C1 segment of cervical spinal cord (tissue), 14 donors: ENCODE data around the gene NUCB1.
A peak's percentile ranks its signal among the peaks of the same experiment; 100 is the strongest.
"Not testable (repeated sequence)": the region's sequence is repeated elsewhere in the genome, so short reads cannot be mapped to it uniquely, and the experiment has no call there.

Experiments
- DNase-seq, 14 donors: peaks; one replicate each; lab custom pipeline; 2025; lab: John Stamatoyannopoulos, UW

Gene NUCB1

DNA sequence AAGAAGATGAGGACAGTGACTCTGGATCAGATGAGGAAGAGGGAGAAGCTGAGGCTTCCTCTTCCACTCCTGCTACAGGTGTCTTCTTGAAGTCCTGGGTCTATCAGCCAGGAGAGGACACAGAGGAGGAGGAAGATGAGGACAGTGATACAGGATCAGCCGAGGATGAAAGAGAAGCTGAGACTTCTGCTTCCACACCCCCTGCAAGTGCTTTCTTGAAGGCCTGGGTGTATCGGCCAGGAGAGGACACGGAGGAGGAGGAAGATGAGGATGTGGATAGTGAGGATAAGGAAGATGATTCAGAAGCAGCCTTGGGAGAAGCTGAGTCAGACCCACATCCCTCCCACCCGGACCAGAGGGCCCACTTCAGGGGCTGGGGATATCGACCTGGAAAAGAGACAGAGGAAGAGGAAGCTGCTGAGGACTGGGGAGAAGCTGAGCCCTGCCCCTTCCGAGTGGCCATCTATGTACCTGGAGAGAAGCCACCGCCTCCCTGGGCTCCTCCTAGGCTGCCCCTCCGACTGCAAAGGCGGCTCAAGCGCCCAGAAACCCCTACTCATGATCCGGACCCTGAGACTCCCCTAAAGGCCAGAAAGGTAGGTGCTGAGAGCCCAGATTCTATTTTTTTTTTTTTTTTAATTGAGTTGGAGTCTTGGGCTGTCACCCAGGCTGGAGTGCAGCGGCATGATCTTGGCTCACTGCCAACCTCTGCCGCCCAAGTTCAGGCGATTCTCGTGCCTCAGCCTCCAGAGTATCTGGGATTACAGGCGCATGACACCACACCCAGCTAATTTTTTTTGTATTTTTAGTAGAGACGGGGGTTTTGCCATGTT, 25.6 kb upstream of the NUCB1 start:
- peak in 3 of 14 donors; percentile 20 to 44 (median 34) for DNase-seq

DNA sequence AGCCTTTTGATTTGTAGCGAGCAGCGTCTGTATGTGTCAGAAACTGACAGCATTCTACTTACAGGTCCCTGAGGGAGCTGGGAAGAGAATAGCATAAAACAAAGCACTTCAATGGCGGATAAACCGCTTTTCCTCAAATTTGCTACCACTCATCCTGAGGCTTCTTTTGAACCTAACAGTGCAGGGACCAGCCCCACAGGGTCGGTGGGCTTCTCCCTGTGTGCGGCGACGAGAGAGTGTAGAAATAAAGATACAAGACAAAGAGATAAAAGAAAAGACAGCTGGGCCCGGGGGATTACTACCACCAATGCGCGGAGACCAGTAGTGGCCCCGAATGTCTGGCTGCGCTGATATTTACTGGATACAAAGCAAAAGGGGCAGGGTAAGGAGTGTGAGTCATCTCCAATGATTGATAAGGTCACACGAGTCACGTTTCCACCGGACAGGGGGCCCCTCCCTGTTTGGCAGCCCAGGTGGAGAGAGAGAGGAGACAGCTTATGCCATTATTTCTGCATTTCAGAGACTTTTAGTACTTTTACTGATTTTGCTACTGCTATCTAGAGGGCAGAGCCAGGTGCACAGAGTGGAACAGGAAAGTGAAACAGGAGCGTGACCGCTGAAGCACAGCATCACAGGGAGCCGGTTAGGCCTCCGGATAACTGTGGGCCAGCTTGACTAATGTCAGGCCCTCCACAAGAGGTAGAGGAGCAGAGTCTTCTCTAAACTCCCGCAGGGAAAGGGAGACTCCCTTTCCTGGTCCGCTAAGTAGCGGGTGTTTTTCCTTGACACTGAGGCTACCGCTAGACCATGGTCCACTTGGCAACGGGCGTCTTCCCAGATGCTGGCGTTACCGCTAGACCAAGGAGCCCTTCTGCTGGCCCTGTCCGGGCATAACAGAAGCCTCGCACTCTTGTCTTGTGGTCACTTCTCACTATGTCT, 23.8 kb upstream of the NUCB1 start:
- DNase-seq: not testable (repeated sequence)

DNA sequence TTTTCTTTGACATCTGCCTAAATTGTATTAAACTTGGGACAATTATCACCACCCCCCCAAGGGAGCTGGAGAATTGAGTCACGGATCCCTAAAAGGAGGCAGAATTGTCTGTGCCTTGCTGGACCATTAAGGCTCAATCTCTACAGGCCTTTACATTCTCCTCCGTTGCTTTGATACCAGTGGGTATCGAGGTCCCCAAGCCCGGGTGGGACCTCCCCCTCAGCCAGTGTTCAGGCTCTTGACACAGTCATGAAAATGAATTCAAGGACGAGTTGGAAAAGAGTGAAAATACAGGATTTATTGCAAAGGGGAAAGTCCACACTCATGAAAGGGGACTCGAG, 22.3 kb upstream of the NUCB1 start:
- DNase-seq: no peak

DNA sequence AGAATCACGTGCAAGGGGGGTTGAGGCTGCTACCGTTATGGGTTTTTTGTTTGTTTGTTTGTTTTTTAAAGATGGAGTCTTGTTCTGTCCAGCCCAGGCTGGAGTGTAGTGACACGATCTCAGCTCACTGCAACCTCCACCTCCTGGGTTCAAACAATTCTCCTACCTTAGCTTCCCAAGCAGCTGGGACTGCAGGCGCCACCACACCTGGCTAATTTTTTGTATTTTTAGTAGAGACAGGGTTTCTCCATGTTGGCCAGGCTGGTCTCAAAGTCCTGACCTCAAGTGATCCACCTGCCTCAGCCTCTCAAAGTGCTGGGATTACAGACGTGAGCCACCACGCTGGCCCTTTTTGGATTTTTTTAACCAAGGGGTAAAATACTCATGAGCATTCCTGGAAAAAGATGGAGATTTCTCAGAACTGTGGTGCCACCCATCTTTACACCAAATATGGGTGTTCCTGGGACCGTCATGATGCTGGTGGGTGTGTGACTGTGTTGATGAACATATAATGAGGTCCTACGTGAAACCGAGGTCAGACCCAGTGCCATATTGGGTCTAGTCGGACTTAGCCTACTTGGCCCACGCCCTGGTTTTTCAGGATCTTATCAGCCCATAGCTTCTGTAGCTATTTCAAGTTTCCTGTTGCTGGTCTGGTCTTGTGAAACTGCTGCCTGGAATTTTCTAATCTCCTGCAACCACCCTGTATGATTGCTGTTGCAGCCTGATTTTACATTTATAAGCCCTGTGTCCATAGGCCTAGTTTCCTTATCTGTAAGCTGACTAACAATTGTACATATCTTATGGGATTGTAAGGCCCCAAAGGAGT, 21.7 kb upstream of the NUCB1 start:
- no peak for DNase-seq

DNA sequence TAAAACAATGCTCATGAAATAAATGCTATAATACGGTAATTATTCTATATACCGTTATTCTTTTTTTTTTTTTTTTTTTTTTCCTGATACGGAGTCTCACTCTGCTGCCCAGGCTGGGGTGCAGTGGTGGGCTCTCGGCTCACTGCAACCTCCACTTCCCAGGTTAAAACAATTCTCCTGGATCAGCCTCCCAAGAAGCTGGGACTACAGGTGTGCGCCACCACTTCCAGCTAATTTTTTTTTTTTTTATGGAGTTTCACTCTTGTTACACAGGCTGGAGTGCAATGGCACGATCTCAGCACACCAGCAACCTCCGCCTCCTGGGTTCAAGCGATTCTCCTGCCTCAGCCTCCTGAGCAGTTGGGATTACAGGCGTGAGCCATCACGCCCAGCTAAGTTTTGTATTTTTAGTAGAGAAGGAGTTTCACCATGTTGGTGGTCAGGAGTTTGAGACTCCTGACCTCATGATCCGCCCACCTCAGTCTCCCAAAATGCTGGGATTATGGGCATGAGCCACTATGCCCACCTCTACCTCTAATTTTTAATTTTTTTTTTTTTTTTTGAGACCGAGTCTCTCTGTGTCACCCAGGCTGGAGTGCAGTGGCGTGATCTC, 21.0 kb upstream of the NUCB1 start:
- no peak for DNase-seq

DNA sequence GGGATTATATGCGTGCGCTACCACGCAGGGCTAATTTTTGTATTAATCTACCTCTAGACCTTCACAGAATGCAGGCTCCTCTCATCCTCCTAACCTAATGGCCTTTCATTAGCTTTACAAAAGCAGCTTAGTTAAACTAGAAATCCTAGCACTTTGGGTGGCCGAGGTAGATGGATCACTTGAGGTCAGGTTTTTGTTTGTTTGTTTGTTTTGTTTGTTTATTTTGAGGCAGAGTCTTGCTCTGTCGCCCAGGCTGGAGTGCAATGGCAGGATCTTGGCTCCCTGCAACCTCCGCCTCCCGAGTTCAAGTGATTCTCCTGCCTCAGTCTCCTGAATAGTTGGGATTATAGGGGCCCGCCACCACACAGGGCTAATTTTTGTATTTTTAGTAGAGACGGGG, 20.4 kb upstream of the NUCB1 start:
- not testable (repeated sequence) for DNase-seq

DNA sequence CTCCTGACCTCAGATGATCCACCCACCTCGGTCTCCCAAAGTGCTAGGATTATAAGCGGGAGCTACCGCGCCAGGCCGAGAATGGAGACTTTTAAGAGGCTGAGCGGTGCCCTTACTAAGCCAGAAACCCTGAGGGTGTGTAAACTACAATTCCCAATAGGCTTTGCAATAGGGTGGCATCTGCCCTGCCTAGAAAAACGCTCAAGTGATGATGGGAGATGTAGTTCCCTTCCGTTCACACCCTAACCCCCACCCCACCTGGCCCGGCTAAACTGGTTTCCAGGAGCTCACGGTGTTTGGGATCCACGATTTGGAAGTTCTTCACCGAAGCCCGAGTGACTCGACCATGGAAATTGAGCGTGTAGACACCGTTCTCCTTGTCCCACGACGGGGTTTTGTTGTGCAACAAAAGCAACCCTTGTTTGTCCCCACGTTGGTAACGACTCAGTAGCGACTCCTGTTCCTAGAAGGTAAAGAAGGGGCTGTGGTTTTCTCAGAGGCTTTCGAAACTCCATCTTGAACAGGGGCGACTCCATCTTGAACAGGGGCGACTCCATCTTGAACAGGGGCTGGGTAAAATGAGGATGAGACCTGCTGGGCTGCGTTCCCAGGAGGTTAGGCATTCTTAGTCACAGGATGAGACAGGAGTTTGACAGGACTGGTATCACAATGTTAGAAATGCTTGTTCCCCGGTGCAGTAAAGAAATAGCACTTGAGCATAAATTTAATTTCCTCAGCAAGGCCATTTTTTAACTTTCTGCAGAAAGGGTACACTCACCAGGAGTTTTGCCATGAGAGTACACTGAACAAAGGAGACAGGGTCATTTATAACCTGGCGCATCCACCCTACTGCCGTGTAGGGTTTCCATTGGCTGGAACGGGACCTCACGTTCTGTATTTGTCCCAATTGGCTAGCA, 18.1 kb upstream of the NUCB1 start:
- DNase-seq: peak in 1 of 14 donors; percentile 21

DNA sequence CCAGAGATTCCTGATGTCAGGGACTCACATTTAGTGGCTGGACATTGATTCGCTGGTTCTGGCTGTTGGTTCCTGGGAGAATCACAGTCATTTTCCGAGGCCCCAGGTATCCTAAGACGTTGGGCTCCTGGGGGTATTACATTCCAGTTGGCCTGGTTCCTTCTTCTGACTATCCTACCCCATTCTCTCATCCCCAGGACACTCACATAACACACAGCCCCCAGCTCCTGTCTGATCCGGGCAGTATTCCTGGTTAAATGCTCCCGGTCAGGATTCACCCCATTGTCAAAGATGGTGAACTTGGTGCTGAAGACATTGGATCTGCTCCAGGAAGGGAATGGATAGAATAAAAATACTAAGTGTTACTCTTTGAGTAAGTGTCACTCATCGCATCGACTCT, 16.4 kb upstream of the NUCB1 start:
- no peak for DNase-seq

DNA sequence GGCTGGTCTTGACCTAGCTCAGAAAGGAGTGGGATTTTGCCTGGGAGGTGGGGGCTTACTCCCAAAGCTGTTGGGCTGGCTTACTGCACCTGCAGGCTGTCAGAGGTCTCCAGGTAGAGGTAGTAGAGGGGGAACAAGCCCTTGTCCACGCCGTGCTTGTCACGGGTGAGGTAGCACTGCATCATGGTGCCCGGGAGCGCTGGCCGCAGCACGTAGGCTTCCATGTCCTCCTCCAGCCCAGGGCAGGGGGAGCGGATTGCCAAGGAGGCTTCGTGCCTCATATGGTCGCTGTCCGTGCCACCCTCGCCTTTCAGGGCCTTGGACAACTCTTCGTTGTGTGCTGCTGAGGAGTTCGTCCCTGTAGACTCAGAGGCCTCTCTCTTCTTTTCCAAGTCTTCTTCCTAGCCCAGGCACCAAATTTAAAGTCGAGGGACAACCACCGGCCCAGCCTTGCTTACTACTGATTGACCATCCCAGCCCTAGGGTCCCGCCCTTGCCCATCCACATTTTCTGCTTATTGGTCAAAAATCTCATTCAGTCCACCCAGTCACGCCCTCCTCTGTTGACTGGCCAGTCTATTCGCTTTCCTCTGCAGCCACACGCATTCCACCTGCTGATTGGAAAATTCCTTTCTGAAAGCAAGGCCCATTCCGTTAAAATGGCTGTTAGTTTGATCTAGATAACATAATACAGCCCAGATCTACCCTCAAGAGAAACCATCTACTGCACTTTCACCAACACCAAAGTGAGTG, 12.1 kb upstream of the NUCB1 start:
- DNase-seq: no peak

DNA sequence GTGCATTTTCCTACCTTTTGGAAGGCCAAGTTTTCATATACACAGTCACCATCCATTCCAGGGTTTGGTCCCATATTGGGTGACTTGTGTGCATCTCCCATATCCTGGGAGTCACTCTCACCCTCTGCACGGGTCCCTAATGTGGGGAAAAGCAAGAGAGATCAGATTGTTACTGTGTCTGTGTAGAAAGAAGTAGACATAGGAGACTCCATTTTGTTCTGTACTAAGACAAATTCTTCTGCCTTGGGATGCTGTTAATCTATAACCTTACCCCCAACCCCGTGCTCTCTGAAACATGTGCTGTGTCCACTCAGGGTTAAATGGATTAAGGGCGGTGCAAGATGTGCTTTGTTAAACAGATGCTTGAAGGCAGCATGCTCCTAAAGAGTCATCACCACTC, 10.6 kb upstream of the NUCB1 start:
- DNase-seq: not testable (repeated sequence)

DNA sequence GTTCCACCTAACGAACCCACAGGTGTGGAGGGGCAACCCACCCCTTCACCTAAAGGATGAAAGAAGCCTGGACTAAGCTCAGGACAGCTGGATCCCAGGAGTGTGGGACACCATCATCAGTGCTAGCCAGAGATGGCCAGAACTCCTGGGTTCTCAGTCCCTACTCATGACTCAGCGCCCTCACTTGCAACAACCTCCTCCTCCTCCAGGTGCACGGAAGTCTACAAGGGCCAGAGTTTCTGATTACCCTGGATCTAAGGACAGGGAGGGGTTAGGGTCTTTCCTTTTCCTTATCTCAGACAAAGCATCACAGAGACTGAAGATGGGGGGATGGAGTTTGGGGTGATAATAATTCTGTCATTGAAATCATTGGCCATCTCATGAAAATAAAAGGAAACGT, 9.6 kb upstream of the NUCB1 start:
- no peak for DNase-seq

DNA sequence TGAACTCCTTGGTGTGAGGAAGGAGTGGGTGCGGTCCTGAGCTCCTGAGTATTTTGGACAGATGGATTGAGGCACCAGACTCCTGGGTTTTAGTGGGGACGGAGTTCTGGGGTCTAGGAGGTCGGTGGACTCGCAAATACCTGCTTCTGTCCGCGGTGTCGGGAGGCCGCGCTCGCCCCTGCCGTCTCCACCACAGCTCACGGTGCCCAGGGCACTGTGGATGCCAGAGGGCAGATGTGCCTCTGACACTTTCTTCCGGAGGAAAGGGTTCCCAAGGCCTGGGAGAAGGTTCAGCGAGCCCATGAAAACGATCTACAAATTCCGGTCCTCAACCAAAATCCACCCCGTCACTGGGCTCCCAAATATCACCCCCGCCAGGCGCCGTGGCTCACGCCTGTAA, 4.9 kb upstream of the NUCB1 start:
- no peak for DNase-seq

DNA sequence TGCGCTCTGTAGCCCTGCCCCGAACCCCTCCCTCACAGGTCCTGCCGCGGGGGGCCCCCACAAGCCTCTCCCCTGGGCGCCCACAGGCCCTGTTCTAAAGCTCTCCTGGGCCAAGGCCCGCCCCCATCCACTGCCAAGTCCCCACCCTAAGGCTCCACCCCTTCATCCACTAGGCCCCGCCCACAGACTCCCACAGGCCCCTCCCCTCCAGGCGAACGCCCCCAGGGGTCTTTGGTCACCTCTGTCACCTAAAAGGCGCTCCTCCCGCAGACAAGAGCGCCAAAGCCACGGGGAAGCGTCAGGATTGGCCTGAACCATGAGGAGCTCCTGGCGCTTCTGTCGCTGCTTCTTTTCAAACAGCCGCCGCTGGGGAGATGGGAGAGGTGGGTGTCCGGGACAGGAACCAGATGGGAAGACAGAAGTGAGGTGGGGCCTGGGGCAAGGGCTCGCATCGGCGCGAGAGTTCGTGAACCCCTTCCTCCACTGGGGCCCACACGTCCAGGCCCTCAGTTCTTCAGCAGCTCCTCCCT, 3.9 kb upstream of the NUCB1 start:
- peak in 7 of 14 donors; percentile 5 to 36 (median 22) for DNase-seq

DNA sequence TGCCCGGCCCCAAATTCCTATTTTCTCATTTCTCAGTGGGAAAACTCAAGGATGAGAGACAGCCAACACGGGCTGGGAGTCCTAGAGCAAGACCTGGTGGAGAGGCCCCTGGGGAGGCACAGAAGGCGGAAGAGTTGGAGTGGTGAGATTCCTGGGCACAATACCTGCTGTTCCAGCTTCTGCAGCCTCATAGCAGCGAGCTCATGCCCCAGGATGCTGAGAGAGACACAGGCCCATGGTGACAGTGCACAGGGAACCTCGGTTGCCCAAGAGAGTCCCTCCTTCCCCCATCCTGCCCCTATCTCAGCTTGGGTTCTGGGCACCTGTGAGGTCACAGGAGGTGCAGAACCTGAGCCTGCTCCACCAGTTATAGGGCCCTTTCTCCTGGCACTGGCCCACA, 2.9 kb upstream of the NUCB1 start:
- DNase-seq: no peak

DNA sequence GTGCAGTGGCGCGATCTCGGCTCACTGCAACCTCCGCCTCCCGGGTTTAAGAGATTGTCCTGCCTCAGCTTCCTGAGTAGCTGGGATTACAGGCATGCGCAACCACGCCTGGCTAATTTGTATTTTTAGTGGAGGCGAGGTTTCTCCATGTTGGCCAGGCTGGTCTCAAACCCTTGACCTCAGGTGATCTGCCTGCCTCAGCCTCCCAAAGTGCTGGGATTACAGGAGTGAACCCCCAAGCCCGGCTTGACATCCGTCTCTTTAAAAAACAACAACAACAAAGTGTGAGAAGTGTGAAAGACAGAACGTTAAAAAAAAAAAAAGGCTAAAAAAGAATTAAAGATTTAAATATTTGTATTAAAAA, 744 bp upstream of the NUCB1 start:
- DNase-seq: not testable (repeated sequence)

DNA sequence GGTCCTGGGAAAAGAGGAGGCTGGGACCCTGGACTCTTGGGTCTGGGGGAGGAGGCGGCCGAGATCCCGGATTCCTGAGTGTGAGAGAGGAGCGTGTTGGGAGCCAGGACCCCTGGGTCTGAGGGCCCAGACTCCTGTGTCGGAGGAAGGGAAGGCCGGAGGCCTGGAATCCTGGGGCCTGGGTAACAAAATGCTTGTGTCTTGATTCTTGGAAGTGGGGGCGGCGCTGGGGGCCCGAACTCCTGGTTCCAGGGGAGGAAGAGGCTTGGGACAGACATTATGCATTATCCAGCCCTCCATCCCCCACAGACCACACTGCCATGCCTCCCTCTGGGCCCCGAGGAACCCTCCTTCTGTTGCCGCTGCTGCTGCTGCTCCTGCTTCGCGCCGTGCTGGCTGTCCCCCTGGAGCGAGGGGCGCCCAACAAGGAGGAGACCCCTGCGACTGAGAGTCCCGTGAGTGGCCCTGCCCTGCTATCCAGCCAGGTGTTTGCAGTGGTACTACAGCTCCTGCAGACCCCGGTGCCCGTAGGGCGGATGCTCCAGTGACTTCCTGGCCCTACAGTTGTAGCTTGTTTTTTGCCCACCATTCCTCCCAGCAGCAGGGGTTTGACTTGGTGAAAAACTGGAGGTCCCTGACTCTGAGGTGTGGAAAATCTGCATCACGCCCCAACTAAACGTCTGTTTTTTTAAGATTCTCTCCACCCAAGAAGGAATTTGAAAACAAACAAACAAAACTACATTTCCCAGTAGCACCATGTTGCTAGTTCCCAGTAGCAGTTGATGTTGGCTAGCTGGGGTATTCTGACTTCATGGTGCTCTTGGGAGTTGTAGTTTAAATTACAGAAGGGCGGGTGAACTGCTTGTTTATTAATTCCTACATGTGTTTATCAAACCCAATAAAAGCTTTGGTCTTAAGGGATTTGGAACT, 630 bp downstream of the NUCB1 start:
- peak in 8 of 14 donors; percentile 2 to 41 (median 34) for DNase-seq

DNA sequence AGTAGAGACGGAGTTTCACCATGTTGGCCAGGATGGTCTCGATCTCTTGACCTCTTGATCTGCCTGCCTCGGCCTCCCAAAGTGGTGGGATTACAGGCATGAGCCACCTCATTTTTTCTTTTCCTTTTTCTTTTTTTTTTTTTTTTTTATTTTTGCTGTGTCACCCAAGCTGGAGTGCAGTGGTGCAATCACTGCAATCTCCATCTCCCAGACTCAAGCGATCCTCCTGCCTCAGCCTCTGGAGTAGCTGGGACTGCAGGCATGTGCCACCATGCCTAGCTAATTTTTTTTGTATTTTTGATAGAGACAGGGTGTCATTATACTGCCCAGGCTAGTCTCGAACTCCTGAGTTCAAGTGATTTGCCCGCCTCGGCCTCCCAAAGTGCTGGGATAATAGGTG, 2.2 kb downstream of the NUCB1 start:
- not testable (repeated sequence) for DNase-seq

DNA sequence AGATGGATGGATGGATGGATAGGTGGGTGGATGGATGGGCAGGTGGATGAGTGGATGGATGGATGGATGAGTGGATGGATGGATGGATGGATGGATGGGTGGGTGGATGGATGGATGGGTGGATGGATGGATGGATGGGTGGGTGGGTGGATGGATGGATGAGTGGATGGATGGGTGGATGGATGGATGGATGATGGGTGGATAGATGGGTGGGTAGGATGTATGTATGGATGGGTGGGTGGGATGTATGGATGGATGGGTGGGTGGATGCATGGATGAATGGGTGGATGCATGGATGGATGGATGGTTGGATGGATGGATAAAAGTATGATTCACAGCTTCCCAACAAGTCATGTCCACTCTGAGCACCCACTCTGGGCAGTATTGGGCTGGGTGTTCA, 3.7 kb downstream of the NUCB1 start:
- DNase-seq: not testable (repeated sequence)
